ENCODE measurements around the gene CATSPER4.
A peak's percentile ranks its signal among the peaks of the same experiment; 100 is the strongest.

Gene CATSPER4

GRCh38 chr1:26190373-26190987, at the start of gene CATSPER4:
TSS of gene CATSPER4 (plus strand) at chr1:26190602. CDS start at chr1:26190628, 26 bp downstream.
- Mint-ChIP-seq H3K27ac (peak within 1 kb of the TSS; percentile 60), H3K4me3 (no peak within 1 kb of the TSS), H3K9me3 (no peaks in the 10 kb centered on the region), H3K36me3 (no peaks in the 10 kb centered on the region), H3K4me1 (peaks cover 7% of the 10 kb centered on the region)
- DNase-seq (ENCODE audit: low spot score in 2 of 2) (no peak), ATAC-seq (no peak)

DNA sequence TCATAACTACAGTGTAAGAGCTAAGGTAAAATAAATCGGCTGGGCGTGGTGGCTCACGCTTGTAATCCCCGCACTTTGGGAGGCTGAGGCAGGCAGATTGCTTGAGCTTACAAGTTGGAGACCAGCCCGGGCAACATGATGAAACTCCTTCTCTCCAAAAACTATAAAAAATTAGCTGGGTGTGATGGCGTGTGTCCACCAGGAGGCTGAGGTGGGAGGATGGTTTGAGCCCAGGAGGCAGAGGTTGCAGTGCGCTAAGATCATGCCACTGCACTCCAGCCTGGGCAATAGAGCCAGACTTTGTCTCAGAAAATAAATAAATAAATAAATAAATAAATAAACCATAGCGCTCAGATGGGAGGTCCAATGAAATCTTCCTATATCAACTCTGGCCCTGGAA, 48.2 kb upstream of the CATSPER4 start:
- Mint-ChIP-seq H3K4me1 (peaks cover 11% of the 10 kb centered on the region), H3K36me3 (no peaks in the 10 kb centered on the region), H3K9me3 (no peaks in the 10 kb centered on the region), H3K27ac (no peak overlapping the region), H3K4me3 (no peak overlapping the region)
- DNase-seq (ENCODE audit: low spot score in 2 of 2), result no peak
- no peak for ATAC-seq

GRCh38 chr1:26145041-26145959, 45.1 kb upstream of the CATSPER4 start:
- H3K4me3 Mint-ChIP-seq, result no peak overlapping the region
- peaks cover 5% of the 10 kb centered on the region for H3K36me3 Mint-ChIP-seq
- no peak overlapping the region for H3K27ac Mint-ChIP-seq
- H3K9me3 Mint-ChIP-seq, result no peaks in the 10 kb centered on the region
- peak; percentile 56 to 79 for DNase-seq (ENCODE audit: low spot score in 2 of 2)
- peaks cover 5% of the 10 kb centered on the region for H3K4me1 Mint-ChIP-seq
- peak; percentile 86 for ATAC-seq

DNA sequence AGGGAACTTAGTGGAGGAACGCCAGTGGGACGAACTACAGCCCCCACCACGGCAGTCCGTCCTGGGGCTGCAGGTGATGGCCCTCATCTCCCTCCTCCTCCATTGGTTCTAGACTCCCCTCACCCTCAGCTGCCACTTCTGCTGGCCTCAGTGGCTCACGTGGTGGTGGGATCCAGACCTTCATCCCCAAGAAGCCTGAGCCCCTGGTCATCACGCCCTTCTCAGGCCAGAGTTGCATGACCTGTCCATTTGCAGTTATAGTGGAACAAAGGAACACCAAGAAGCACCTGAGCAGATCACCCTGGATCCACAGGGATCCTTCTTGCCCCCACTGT, 44.5 kb upstream of the CATSPER4 start:
- ATAC-seq, result no peak
- H3K4me1 Mint-ChIP-seq, result peaks cover 5% of the 10 kb centered on the region
- no peak for DNase-seq (ENCODE audit: low spot score in 2 of 2)
- no peaks in the 10 kb centered on the region for H3K9me3 Mint-ChIP-seq
- H3K4me3 Mint-ChIP-seq, result no peak overlapping the region
- H3K36me3 Mint-ChIP-seq, result peaks cover 5% of the 10 kb centered on the region
- H3K27ac Mint-ChIP-seq, result no peak overlapping the region

GRCh38 chr1:26148887-26149286, 41.5 kb upstream of the CATSPER4 start:
- Mint-ChIP-seq H3K36me3 (peaks cover 5% of the 10 kb centered on the region), H3K4me1 (peaks cover 5% of the 10 kb centered on the region), H3K4me3 (no peak overlapping the region), H3K9me3 (no peaks in the 10 kb centered on the region), H3K27ac (no peak overlapping the region)
- ATAC-seq (no peak), DNase-seq (ENCODE audit: low spot score in 2 of 2) (no peak)

DNA sequence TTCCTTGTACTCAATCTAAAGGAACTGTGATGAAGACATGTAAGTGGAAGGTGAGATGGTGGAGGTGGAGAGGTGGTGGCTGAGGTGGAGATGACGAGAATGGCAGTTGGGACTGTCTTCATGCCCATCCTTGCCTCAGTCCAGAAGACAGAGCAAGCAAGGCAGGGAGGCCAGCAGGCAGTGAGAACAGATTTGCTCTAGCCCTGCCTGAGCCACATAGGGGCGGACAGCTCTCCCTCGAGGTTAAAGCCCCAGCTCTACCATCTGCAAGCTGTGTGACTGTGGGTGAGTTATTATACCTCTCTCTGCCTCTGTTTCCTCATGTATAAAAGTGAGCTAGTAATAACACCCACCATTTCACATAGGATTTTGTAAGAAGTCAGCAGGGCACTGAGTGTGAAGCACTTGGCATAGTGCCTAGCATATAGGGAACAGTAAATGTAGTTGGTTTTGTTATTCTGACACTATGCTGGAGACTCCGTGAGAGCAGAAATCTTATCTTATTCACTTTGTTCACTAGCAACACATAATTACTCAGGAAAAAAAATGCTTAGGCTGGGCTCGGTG, 36.4 kb upstream of the CATSPER4 start:
- no peak for ATAC-seq
- no peaks in the 10 kb centered on the region for H3K36me3 Mint-ChIP-seq
- H3K27ac Mint-ChIP-seq, result no peak overlapping the region
- no peak for DNase-seq (ENCODE audit: low spot score in 2 of 2)
- no peak overlapping the region for H3K4me3 Mint-ChIP-seq
- H3K9me3 Mint-ChIP-seq, result no peaks in the 10 kb centered on the region
- H3K4me1 Mint-ChIP-seq, result no peaks in the 10 kb centered on the region

GRCh38 chr1:26154750-26155149, 35.7 kb upstream of the CATSPER4 start:
- DNase-seq (ENCODE audit: low spot score in 2 of 2) (no peak), ATAC-seq (no peak)
- no peak overlapping the region for H3K27ac Mint-ChIP-seq
- no peak overlapping the region for H3K4me3 Mint-ChIP-seq
- H3K4me1 Mint-ChIP-seq, result no peaks in the 10 kb centered on the region
- no peaks in the 10 kb centered on the region for H3K36me3 Mint-ChIP-seq
- no peaks in the 10 kb centered on the region for H3K9me3 Mint-ChIP-seq

DNA sequence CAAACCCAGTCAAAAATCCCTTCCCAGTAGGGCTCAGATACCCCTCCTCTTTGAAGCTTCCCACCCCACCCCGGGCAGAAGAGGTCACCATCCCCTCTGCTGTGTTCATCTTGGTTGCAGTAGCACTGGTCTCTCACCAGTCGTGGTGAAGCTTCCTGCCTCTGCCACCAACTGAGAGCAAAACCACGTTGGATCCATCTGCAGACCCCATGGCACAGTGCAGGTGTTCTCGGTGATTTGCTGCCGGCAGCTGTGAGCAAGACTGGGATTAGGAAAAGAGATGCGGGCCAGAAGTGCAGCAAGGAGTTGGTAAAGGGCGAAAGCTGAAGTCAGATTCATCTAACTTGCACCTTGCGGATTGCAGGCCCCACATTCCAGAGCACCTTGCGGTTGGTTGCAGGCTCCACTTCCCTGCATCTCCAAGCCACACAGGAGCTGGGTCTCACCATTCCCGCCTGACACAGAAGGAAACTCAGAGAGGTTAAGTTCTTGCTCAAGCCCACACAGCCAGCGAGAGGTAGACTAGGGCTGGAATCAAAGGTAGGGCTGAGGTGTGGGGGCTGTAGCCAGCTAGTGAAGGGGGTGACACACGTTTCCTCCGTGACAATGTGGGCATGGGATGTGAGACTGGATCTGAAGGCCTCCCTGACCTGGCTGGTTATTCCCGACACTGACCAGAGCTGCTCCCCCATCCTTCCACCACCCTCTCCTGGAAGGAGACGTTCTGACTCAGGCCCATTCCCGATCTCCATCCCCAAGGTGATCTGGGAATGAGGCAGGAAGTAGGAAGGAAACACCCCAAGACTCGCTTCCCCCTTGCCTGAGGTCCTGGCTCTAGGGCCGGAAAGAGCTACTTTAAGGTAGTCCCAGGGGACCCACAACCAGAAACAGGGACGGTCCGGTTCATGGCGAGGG, 34.8 kb upstream of the CATSPER4 start:
- Mint-ChIP-seq H3K9me3 (no peaks in the 10 kb centered on the region), H3K4me1 (no peaks in the 10 kb centered on the region), H3K36me3 (no peaks in the 10 kb centered on the region), H3K27ac (no peak overlapping the region), H3K4me3 (no peak overlapping the region)
- ATAC-seq (no peak), DNase-seq (ENCODE audit: low spot score in 2 of 2) (no peak)

- peak; percentile 6 for ATAC-seq
Measured at GRCh38 chr1:26156285-26157038, 33.9 kb upstream of the CATSPER4 start.

DNA sequence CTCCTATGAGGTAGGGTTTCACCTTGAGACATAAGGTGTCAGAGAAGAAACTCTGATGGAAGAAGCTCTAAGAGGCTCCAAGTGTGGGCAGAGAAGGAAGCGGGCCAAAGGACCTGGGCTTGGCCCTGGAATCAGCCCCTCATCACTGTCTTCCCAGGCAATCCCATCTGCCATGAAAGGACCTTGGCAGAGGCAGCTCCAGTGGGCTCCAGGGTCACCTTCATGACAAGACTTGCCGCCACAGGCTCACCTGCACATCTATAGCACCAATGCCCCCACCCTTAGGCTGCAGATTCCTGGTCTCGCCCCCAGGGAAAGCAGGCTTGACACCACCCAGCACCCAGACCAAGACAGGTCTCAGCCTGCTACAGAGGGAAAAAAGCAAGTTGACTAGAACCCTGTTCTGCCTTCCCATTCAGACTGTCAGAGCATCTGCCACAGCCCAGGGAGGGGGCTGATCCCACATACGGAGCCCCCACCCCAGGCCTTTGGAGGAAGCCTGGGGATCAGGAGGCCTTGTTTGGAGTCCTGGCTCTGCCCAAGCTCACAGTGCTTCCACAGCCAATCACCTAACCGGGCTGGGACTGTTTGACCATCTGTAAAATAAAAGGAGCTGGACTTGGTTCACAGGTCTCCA, 32.0 kb upstream of the CATSPER4 start:
- no peaks in the 10 kb centered on the region for H3K36me3 Mint-ChIP-seq
- ATAC-seq, result no peak
- peaks cover 5% of the 10 kb centered on the region for H3K4me1 Mint-ChIP-seq
- DNase-seq (ENCODE audit: low spot score in 2 of 2), result no peak
- no peak overlapping the region for H3K4me3 Mint-ChIP-seq
- no peaks in the 10 kb centered on the region for H3K9me3 Mint-ChIP-seq
- H3K27ac Mint-ChIP-seq, result no peak overlapping the region

More at GRCh38 chr1:26156285-26157038, 33.9 kb upstream of the CATSPER4 start:
- no peaks in the 10 kb centered on the region for H3K4me1 Mint-ChIP-seq
- no peaks in the 10 kb centered on the region for H3K9me3 Mint-ChIP-seq
- no peaks in the 10 kb centered on the region for H3K36me3 Mint-ChIP-seq
- no peak overlapping the region for H3K27ac Mint-ChIP-seq
- H3K4me3 Mint-ChIP-seq, result no peak overlapping the region
- DNase-seq (ENCODE audit: low spot score in 2 of 2), result no peak

- H3K4me3 Mint-ChIP-seq, result no peak within 1 kb of the TSS
- ATAC-seq (no peak), DNase-seq (ENCODE audit: low spot score in 2 of 2) (no peak)
- H3K36me3 Mint-ChIP-seq, result no peaks in the 10 kb centered on the region
- H3K27ac Mint-ChIP-seq, result no peak within 1 kb of the TSS
- H3K4me1 Mint-ChIP-seq, result peaks cover 5% of the 10 kb centered on the region
- no peaks in the 10 kb centered on the region for H3K9me3 Mint-ChIP-seq
Measured at GRCh38 chr1:26158908-26159742, 31.3 kb upstream of the CATSPER4 start, which contains the start of gene FAM110D. TSS of gene FAM110D (plus strand) at chr1:26159079. CDS start at chr1:26161292, 2,213 bp downstream.

GRCh38 chr1:26159743-26160039, 30.7 kb upstream of the CATSPER4 start:
- no peaks in the 10 kb centered on the region for H3K9me3 Mint-ChIP-seq
- no peak overlapping the region for H3K4me3 Mint-ChIP-seq
- H3K4me1 Mint-ChIP-seq, result peaks cover 8% of the 10 kb centered on the region
- no peak for ATAC-seq
- H3K36me3 Mint-ChIP-seq, result no peaks in the 10 kb centered on the region
- no peak for DNase-seq (ENCODE audit: low spot score in 2 of 2)
- H3K27ac Mint-ChIP-seq, result no peak overlapping the region

DNA sequence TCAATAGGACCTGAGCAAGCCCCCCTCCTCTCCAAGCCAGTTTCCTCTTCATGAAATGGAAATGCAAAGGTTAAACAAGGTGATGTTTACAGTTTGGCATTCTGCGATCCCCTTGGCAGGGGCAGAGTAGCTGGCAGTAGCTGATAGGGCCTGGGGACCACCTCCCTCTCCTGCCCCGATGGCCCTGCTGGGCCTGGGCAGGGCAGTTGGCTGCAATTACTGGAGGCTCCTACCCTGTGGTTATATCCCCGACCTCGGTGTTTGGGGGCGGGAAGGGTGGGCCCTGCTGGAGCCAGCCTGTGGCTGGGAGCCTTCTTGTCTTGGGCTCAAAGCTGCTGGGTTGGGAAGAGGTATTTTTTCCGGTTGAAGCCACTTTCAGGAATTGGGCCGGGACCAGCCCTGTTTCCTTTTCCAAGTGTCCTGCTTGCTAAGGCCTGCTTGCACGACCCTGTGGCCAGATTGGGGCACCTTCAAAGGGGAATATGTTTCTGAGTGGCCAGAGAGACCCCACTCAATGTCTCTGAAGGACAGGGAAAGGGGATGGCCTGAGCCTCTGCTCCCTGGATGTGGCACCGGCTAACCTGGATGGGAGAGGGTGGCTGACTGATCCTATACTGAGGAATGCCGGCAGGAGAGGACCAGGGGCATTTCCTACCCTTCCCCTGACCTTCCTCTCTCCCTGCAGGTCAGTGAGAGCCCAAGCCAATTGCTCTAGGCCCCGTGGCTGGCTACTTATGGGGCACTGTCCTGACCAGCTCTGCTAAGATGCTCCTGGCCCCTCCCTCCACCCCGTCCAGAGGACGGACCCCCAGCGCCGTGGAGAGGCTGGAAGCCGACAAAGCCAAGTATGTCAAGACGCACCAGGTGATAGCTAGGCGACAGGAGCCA, 29.6 kb upstream of the CATSPER4 start:
- Mint-ChIP-seq H3K4me1 (peaks cover 15% of the 10 kb centered on the region), H3K27ac (no peak overlapping the region), H3K4me3 (peak overlapping the region; percentile 43), H3K36me3 (no peaks in the 10 kb centered on the region), H3K9me3 (no peaks in the 10 kb centered on the region)
- ATAC-seq (no peak), DNase-seq (ENCODE audit: low spot score in 2 of 2) (no peak)

Measured in stimulated activated effector memory CD8-positive, alpha-beta T cell treated with anti-CD3 and anti-CD28 coated beads, Interleukin-12 subunit alpha, Interleukin-12 subunit beta, amount 100 ng/mL, for 72 hours (primary cell).